GM12891 (cell line): ENCODE results near the gene PTCD1.

Experiments
- POLR2A ChIP-seq: IDR thresholded peaks from 2 replicates; pipeline ENCODE4 v1.6.1; 2011; ENCODE audit warnings: low read depth, low read length, control low read depth
- POLR2AphosphoS5 ChIP-seq: IDR thresholded peaks from 2 replicates; pipeline ENCODE4 v1.6.1; 2011; ENCODE audit warnings: low read depth, low read length, control low read depth
- POU2F2 ChIP-seq: IDR thresholded peaks from 2 replicates; pipeline ENCODE4 v1.6.1; 2011; ENCODE audit warnings: low read depth, mild to moderate bottlenecking, control low read depth, low read length, moderate library complexity
- SPI1 ChIP-seq: IDR thresholded peaks from 2 replicates; pipeline ENCODE4 v1.6.1; 2011; ENCODE audit warnings: low read depth, low read length, control low read depth

DNA sequence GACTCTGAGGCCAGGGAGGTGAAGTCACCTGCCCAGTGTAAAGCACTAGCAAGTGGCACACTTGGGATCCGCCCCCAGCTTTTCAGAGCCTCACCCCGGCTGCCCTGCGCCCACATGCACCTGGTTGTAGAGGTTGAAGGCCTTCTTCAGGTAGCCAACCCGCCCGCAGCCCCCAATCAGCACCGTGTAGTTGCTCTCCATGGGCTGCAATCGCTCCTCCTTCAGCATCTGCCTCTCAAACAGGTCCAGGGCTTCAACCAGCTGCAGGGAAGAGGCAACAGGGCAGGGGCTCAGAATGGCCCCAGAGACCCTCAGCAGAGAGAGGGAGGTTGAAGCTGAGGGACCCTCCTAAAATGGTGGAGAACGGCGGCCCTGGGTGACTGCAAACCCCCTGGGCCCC, 5.4 kb downstream of the PTCD1 start:
- TF ChIP-seq POLR2A (no peak), POU2F2 (no peak), POLR2AphosphoS5 (no peak), SPI1 (no peak)
